Suprapubic skin (tissue), 4 donors: ENCODE results near the gene SYT8. TPM values are rescaled to one million over a fixed set of nuclear protein-coding genes. Genes with fewer than 3 reads are reported as not detected.

Experiments used
- DNase-seq, 2 donors: peaks; one replicate each; pipeline ENCODE4 v3.0.0-alpha.2; 2019; ENCODE audit warnings: low spot score in 2 of 2
- H3K27ac ChIP-seq: fragments of 200-600 bp; sonication (generic); one replicate; pipeline ENCODE4 v1.5.1; 2019
- H3K27me3 ChIP-seq: fragments of 200-600 bp; sonication (generic); one replicate; pipeline ENCODE4 v1.5.1; 2019
- H3K36me3 ChIP-seq: fragments of 200-600 bp; sonication (generic); one replicate; pipeline ENCODE4 v1.5.1; 2019
- H3K4me1 ChIP-seq: fragments of 200-600 bp; sonication (generic); one replicate; pipeline ENCODE4 v1.5.1; 2019
- H3K4me3 ChIP-seq: fragments of 200-600 bp; sonication (generic); one replicate; pipeline ENCODE4 v1.5.1; 2019; ENCODE audit warnings: mild to moderate bottlenecking
- H3K9me3 ChIP-seq: fragments of 200-600 bp; sonication (generic); one replicate; pipeline ENCODE4 v1.5.1; 2019
- EP300 ChIP-seq: sonication (generic); formaldehyde crosslinking; IDR thresholded peaks from one replicate; pipeline ENCODE4 v1.6.1; 2017; ENCODE audit warnings: antibody characterized with exemption
- POLR2A ChIP-seq, 2 donors: fragments of 450-650 bp; IDR thresholded peaks; one replicate each; pipeline ENCODE4 v1.6.1; 2017; ENCODE audit warnings: antibody characterized with exemption in 2 of 2, mild to moderate bottlenecking in 2 of 2, moderate library complexity in 2 of 2
- POLR2AphosphoS5 ChIP-seq, 3 donors: sonication (generic); formaldehyde crosslinking; IDR thresholded peaks; one replicate each; pipeline ENCODE4 v1.6.1; 2017; ENCODE audit warnings: antibody characterized with exemption in 3 of 3
- WGBS: methylation state at CpG from one replicate; pipeline ENCODE4 v1.1.5; 2018; 5-methylcytosine and 5-hydroxymethylcytosine counted together
- total RNA-seq, 4 donors: library from RNA; depleted of rRNA; stranded (reverse); fragments of >200 nt; gene quantifications; one replicate each; pipeline ENCODE4 v1.1.0, GENCODE V29; 2016
- TF ChIP-seq, protein P1 (sequence below), 2 donors: fragments of 200-600 bp in 1 of 2; fragments of 450-650 bp in 1 of 2; sonication (generic) in 1 of 2; IDR thresholded peaks; one replicate each; pipeline ENCODE4 v1.5.1; 2016 to 2019; ENCODE audit warnings: antibody characterized with exemption in 2 of 2, mild to moderate bottlenecking in 1 of 2, moderate library complexity in 1 of 2

The SYT8 gene
- total RNA-seq, 4 donors from 2014 or later = 141 to 280 (median 193) TPM

DNA sequence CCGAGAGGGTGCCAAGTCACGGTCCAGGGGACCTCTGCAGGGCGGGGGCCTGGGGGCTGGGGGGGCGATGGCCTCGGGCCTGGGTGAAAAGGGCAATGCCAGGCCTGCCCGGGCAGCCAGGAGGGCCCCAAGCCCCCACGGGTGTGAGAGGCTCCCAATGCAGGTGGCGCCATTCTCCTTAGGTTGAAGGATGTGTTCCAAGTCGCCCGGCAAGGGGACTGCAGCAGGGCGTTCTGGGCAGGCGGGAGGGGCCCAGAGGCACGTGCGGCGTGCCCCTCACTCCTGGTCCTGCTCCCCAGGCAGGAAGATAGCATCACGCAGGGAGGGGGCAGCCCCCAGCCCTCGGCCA, 3.3 kb downstream of the SYT8 start:
- TF ChIP-seq, protein P1, sequence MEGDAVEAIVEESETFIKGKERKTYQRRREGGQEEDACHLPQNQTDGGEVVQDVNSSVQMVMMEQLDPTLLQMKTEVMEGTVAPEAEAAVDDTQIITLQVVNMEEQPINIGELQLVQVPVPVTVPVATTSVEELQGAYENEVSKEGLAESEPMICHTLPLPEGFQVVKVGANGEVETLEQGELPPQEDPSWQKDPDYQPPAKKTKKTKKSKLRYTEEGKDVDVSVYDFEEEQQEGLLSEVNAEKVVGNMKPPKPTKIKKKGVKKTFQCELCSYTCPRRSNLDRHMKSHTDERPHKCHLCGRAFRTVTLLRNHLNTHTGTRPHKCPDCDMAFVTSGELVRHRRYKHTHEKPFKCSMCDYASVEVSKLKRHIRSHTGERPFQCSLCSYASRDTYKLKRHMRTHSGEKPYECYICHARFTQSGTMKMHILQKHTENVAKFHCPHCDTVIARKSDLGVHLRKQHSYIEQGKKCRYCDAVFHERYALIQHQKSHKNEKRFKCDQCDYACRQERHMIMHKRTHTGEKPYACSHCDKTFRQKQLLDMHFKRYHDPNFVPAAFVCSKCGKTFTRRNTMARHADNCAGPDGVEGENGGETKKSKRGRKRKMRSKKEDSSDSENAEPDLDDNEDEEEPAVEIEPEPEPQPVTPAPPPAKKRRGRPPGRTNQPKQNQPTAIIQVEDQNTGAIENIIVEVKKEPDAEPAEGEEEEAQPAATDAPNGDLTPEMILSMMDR (IDR thresholded peaks at IDR 0.05) = no peak
- TF ChIP-seq POLR2AphosphoS5 (IDR thresholded peaks at IDR 0.05) = no peak
- TF ChIP-seq POLR2A (IDR thresholded peaks at IDR 0.05) = no peak
- no peak for TF ChIP-seq EP300
- no peak overlapping the region for H3K27ac ChIP-seq
- H3K27me3 ChIP-seq = no peaks in the 10 kb centered on the region
- H3K36me3 ChIP-seq = no peaks in the 10 kb centered on the region
- WGBS = 20% methylated on average over 1 of the region's 17 CpGs
- peaks cover 81% of the 10 kb centered on the region for H3K4me1 ChIP-seq
- H3K4me3 ChIP-seq = no peak overlapping the region
- no peaks in the 10 kb centered on the region for H3K9me3 ChIP-seq
- no peak for DNase-seq

DNA sequence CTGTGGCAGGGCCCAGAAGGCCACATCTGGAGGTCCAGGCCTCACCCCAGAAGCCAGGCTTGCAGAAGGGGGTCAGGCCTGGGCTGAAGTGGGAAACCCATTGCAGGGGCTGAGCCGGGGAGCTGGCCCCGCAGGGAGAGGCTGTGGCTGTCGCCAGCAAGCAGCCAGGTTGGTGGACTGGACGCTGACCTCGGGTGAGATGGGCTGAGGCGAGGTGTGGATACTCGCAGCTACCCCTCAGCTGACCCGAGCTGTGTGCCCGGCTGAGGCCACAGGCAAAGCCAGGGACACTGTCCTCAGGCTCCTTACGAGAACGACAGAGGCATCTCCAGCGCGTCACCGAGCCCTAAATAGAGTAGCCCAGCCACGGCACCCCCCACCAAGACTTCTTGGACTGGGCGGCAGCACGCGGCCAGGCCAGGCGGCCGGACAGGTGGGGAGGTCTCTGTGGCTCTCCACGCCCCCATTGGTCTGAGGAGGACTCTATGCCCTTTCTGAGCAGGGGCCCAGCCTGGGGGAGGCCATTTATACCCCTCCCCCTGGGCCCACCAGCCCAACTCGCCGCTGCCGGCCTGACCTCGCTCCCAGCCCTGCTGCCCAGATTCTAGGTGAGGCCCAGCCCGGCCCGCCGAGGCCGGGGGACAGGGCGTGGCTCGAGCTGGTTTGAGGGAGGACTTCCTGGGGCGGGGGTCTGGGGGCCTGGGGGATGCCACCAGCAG, 3.8 kb downstream of the SYT8 start, which contains the start of gene TNNI2:
Gene TNNI2 (plus strand): TSS at position 556 of the 719 bp plus-strand sequence. CDS start 716 bp downstream, outside the sequence.
- TF ChIP-seq, protein P1 (IDR thresholded peaks at IDR 0.05) = no peak
- no peak for TF ChIP-seq POLR2AphosphoS5 (IDR thresholded peaks at IDR 0.05)
- TF ChIP-seq EP300 = no peak
- TF ChIP-seq POLR2A (IDR thresholded peaks at IDR 0.05) = no peak
- Histone ChIP-seq H3K4me1 (peaks cover 78% of the 10 kb centered on the region), H3K36me3 (no peaks in the 10 kb centered on the region), H3K27ac (no peak within 1 kb of the TSS), H3K4me3 (no peak within 1 kb of the TSS), H3K27me3 (no peaks in the 10 kb centered on the region), H3K9me3 (no peaks in the 10 kb centered on the region)
- DNase-seq = no peak
- 73% methylated on average over 30 of the region's 32 CpGs for WGBS

DNA sequence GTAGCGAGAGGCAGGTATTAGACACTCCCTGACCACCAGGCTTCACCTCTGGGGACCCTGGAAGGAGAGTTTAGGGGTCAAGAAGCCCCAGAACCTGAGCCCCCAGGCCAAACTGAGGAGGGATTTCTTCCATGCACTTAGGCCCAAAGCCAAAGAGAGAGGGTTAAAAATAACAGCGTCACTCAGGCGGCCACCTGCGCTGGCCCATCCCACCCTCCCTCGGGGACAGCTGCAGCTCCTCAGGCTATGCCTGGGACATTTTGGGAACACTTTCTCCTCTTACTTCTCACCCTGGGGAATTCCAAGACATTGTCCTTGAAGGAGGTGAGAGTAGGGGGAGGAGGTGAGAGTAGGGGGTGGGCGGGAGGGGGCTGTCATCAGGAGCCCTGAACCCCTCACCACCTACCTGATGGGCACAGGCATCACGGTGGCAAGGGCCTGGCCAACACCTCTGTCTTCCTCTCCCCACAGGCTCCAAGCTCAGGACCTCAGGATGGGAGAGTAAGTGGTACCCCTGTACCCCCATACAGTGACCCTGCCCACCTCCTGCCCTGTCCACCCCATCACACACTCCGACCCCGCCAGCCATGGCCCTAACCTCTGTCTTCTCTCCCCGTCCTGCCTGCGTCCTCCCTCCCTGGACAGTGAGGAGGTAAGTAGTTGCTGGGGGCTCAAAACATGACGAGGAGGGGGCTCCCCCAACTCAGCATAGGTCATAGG, 4.6 kb downstream of the SYT8 start:
- H3K4me1 ChIP-seq = peaks cover 78% of the 10 kb centered on the region
- H3K36me3 ChIP-seq = no peaks in the 10 kb centered on the region
- 73% methylated on average over 11 of the region's 12 CpGs for WGBS
- TF ChIP-seq POLR2AphosphoS5 (IDR thresholded peaks at IDR 0.05) = no peak
- no peak for DNase-seq
- no peak overlapping the region for H3K4me3 ChIP-seq
- no peaks in the 10 kb centered on the region for H3K27me3 ChIP-seq
- no peak overlapping the region for H3K27ac ChIP-seq
- H3K9me3 ChIP-seq = no peaks in the 10 kb centered on the region

DNA sequence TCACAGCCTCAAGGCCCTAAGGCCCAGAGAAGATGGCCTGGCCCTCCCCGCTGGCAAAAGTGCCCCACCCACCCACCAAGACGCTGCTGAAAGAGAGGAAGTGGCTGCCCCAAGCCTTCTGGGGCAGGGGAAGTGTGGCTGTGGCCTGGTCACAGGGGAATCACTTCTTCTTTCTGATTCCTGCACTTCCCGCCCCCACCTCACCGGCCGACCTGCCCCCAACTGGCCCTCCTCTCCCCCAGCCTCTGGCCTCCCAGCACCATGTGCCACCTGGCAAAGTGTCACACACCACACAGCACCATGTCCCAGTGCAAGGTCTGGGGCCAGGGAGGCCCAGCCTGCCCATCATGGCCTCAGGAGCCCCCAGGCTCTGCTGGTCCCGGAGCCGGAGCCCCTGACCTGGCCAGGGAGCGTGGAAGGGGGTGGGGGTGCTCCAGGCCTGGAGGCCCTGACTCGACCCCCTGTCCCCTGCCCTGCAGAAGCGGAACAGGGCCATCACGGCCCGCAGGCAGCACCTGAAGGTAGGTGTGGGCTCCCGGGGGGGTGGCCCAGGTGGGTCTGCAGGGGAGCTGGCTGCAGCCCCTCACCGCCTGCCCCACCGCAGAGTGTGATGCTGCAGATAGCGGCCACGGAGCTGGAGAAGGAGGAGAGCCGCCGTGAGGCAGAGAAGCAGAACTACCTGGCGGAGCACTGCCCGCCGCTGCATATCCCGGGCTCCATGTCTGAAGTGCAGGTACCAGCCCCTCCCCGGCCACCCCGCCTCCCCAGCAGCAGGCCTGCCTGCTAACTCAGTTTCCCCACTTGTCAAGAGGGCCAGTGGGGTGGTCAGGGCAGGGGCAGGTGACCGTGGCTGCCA, 5.4 kb downstream of the SYT8 start:
- 95% methylated on average over 4 of the region's 26 CpGs for WGBS
- Histone ChIP-seq H3K4me3 (no peak overlapping the region), H3K9me3 (no peaks in the 10 kb centered on the region), H3K36me3 (no peaks in the 10 kb centered on the region), H3K4me1 (peaks cover 77% of the 10 kb centered on the region), H3K27ac (no peak overlapping the region), H3K27me3 (no peaks in the 10 kb centered on the region)
- no peak for DNase-seq
- no peak for TF ChIP-seq POLR2AphosphoS5 (IDR thresholded peaks at IDR 0.05)

DNA sequence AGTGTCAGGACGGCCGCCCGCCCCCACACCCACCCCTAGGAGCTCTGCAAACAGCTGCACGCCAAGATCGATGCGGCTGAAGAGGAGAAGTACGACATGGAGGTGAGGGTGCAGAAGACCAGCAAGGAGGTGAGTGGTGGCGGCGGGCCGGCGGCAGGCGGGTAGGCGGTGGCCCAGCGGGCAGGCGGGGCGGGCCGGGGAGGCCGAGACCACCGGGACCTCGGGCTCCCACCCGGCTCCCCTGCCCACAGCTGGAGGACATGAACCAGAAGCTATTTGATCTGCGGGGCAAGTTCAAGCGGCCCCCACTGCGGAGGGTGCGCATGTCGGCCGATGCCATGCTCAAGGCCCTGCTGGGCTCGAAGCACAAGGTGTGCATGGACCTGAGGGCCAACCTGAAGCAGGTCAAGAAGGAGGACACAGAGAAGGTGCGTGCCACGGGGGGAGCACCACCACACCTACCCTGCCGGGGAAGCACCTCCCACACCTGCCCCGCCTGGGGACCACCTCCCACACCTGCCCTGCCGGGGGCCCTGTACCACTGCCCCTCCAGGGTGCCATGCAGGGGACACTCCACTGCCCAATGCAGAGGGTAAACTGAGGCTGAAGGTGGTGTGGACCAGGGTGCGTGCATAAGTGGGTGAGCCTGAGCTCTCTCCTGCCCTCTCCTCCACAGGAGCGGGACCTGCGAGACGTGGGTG, 6.1 kb downstream of the SYT8 start:
- peaks cover 72% of the 10 kb centered on the region for H3K4me1 ChIP-seq
- no peaks in the 10 kb centered on the region for H3K9me3 ChIP-seq
- no peak overlapping the region for H3K27ac ChIP-seq
- H3K4me3 ChIP-seq = no peak overlapping the region
- DNase-seq = no peak
- no peaks in the 10 kb centered on the region for H3K36me3 ChIP-seq
- 86% methylated on average over 32 of the region's 37 CpGs for WGBS
- TF ChIP-seq POLR2AphosphoS5 (IDR thresholded peaks at IDR 0.05) (no peak), POLR2A (IDR thresholded peaks at IDR 0.05) (no peak)
- no peaks in the 10 kb centered on the region for H3K27me3 ChIP-seq

DNA sequence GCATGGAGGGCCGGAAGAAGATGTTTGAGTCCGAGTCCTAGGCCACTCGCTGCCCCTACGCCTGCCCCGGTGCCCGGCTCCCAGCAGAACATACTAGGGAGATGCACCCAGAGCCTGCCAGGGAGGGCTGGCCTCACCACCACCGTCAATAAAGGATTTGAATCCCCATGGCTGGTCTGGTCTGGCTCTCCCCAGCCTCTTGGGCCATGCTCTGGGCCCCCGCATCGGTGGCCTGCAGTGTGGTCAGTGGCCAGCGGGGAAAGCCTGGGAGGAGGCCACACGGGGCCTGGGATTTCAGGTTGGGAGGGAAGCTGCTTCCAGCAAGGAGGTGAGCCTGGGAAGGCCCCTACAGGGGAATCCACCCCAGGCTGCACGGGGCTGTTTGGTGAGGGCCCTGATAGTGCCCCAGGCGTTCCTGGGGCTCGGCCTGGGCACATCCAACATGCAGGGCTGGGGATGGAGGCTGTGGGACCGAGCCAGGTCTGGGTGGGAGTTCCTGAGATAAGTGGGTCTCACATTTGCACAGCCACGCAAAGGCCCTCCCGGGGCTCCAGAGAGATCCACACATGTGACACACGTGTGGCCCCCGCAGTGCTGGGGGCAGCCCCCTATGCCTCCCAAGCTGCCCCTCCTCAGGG, 6.8 kb downstream of the SYT8 start:
- Histone ChIP-seq H3K36me3 (no peaks in the 10 kb centered on the region), H3K4me1 (peaks cover 66% of the 10 kb centered on the region), H3K9me3 (no peaks in the 10 kb centered on the region), H3K4me3 (no peak overlapping the region), H3K27me3 (no peaks in the 10 kb centered on the region), H3K27ac (no peak overlapping the region)
- TF ChIP-seq POLR2A (IDR thresholded peaks at IDR 0.05) = no peak
- TF ChIP-seq, protein P1 (IDR thresholded peaks at IDR 0.05) = no peak
- no peak for DNase-seq
- WGBS = 80% methylated on average over 6 of the region's 19 CpGs
